GM12801 (cell line): Measurements from ENCODE around the gene TLR9.

Experiments used
- TF ChIP-seq, protein P1 (sequence below): IDR thresholded peaks from one replicate; pipeline ENCODE4 v1.5.1; 2011; ENCODE audit warnings: control low read depth; ENCODE audit not compliant: insufficient read length; ENCODE audit errors: extremely low read depth

Gene TLR9

DNA sequence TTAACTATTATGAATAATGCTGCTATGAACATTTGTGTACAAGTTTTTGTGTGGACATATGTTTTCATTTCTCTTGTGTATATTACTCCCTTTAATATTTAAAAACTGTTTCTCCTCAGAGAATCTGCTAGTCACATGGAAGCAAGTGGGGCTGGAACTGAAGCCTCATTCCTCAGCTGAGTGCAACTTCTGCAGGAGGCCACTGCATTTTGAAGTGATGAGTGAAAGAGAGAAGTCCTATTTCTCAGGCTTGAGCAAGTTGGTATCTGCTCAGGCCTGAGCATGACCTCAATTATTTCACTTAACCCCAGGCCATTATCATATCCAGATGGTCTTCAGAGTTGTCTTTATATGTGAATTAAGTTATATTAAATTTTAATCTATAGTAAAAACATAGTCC is 11.5 kb downstream of the TLR9 start:
- TF ChIP-seq, protein P1, sequence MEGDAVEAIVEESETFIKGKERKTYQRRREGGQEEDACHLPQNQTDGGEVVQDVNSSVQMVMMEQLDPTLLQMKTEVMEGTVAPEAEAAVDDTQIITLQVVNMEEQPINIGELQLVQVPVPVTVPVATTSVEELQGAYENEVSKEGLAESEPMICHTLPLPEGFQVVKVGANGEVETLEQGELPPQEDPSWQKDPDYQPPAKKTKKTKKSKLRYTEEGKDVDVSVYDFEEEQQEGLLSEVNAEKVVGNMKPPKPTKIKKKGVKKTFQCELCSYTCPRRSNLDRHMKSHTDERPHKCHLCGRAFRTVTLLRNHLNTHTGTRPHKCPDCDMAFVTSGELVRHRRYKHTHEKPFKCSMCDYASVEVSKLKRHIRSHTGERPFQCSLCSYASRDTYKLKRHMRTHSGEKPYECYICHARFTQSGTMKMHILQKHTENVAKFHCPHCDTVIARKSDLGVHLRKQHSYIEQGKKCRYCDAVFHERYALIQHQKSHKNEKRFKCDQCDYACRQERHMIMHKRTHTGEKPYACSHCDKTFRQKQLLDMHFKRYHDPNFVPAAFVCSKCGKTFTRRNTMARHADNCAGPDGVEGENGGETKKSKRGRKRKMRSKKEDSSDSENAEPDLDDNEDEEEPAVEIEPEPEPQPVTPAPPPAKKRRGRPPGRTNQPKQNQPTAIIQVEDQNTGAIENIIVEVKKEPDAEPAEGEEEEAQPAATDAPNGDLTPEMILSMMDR = no peak

DNA sequence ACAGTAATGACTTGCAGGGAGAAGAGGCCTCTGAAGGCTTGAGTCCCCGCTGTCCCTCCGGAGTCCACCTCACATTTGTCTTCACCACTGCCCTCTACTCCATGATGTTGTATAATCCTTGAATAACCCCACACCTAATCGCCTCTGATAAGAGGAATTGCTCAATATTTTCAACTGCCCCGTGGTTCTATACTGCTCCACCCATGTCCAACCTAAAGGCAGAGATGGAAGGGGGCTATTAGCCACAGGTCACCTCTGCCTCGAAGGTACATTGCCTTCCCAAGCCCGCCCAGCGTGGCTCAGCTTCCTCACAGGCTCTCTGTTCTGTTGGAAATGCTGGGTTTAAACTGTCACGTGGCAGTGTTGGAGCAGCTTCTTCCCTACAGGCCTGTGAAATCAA is 12.4 kb downstream of the TLR9 start:
- TF ChIP-seq, protein P1 = no peak

DNA sequence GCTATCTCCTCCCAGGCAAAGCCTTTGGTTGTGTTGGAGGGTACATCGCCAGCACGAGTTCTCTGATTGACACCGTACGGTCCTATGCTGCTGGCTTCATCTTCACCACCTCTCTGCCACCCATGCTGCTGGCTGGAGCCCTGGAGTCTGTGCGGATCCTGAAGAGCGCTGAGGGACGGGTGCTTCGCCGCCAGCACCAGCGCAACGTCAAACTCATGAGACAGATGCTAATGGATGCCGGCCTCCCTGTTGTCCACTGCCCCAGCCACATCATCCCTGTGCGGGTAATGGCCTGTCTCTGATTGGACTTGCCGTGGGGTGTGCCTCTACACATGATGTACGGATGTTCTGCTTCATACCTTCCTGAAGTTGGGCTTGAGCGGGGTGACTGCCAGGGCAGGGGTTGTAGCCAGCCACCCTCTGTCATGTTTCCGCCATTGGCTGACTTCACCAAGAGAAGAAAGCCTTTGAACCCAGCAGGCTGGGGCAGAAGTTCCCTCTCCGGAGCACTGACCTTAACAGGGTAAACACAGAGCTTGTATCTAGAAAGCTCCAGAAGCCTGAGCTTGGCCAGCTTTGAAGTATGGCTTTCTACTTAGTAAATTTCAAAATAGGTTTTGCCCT is 14.1 kb downstream of the TLR9 start:
- TF ChIP-seq, protein P1 = no peak

DNA sequence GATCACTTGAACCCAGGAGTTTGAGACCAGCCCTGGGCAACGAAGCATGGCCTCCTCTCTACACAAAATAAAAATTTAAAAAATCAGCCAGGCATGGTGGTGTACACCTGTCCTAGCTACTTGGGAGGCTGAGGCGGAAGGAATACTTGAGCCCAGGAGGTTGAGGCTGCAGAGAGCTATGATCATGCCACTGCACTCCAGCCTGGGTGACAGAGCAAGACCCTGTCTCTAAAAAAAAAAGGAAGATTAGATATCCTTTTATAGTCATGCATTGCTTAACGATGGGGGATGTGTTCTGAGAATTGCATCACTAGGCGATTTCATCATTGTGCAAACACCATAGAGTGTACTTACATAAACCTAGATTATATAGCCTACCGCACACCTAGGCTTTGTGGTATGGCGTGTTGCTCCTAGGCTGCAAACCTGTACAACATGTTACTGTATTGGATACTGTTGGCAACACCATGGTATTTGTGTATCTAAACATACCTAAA is 14.8 kb downstream of the TLR9 start:
- TF ChIP-seq, protein P1 = no peak

DNA sequence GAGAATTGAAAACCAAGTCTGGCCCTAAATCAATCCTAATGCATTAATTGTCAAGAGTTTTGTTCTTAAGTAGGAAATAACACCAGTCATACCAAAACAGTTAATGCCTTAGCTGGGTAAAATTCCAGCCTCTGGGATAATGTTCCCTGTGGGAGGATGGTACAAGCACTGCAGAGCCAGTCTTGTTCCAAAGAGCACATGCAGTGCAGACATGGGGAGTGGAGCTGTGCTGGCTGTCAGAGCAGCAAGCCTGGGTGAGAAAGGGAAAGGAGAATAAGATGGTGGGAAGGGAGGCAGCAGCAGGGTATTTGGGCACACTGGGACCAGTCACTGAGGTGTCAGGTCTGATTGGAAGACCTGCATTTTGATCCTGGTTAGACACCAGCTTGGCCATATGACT is 15.4 kb downstream of the TLR9 start:
- TF ChIP-seq, protein P1 = no peak

DNA sequence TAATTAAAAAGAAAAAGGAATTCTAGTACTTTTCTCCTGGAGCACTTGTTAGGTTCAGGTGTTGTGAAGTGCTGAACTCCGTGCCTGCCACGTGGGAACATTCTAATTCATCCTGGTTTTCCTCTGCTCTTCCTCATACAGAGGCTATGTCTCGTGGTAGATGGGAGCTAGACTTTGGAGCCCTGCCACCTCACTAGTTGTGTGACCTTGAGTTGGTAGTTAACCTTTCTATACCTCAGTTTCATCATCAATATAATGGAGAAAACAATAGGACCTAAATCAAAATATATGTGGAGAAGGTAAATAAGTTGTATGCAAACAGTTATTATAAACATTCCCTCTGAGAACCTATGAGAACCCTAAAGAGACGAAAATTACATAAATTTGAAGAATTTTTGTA is 16.9 kb downstream of the TLR9 start:
- TF ChIP-seq, protein P1 = no peak

DNA sequence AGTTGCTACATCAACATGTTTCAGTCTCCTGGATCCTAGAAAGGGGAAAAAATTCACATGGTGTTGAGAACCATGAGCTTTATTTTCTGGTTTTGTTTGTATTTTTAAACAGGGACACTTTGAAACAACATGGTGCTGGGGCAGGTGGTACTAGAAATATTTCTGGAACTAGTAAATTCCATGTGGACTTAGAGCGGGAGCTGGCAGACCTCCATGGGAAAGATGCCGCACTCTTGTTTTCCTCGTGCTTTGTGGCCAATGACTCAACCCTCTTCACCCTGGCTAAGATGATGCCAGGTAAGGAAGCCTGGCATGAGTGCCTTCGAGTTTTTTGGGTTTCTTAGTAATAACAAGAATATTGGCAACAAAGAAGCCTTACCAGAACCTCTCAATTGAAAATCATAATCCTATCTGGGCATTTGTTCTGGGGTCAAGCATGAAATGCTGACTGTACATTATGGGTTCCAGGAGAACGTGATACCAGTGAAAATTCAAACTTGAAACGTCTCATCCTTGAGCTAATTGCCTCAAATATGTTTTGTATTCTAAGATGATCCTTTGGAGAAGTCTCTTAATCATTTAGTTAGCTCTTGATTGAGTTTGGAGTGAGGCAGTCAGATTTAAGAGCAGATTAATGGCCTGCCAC is 19.6 kb downstream of the TLR9 start:
- TF ChIP-seq, protein P1 = no peak
